GM20000 (cell line): ENCODE results near the gene SYNE1.

Source experiments
- DNase-seq: peaks from one replicate; pipeline ENCODE4 v3.0.0; 2012; ENCODE audit warnings: low spot score
- CTCF ChIP-seq: IDR thresholded peaks from 2 replicates; pipeline ENCODE4 v1.5.1; 2012; ENCODE audit warnings: mild to moderate bottlenecking, control low read depth; ENCODE audit errors: extremely low read depth, missing control alignments

SYNE1 gene

GRCh38 chr6:152071843-152072242, 565.3 kb downstream of the SYNE1 start:
- DNase-seq: no peak
- no peak for TF ChIP-seq CTCF
